NT2/D1 (cell line): ENCODE measurements around the gene SARS1.

ENCODE experiments used
- DNase-seq: peaks from one replicate; pipeline ENCODE4 v3.0.0-alpha.2; 2011; ENCODE audit warnings: low read depth, low spot score
- H3K27me3 ChIP-seq: 2 replicates; pipeline ENCODE4 v1.6.0; 2011; ENCODE audit warnings: mild to moderate bottlenecking; ENCODE audit not compliant: insufficient read length, insufficient read depth
- H3K36me3 ChIP-seq: 2 replicates; pipeline ENCODE4 v1.6.1; 2011; ENCODE audit warnings: mild to moderate bottlenecking, low read length, mixed read lengths; ENCODE audit not compliant: insufficient read depth, insufficient read length
- H3K4me1 ChIP-seq: 2 replicates; pipeline ENCODE4 v1.5.1; 2011; ENCODE audit not compliant: insufficient read depth, insufficient read length
- H3K4me3 ChIP-seq: 2 replicates; pipeline ENCODE4 v1.5.1; 2011; ENCODE audit warnings: low read depth; ENCODE audit not compliant: insufficient read length
- H3K9ac ChIP-seq: 2 replicates; pipeline ENCODE4 v1.6.0; 2011; ENCODE audit warnings: low read depth; ENCODE audit not compliant: insufficient read length
- H3K9me3 ChIP-seq: 2 replicates; pipeline ENCODE4 v1.5.1; 2011; ENCODE audit warnings: mild to moderate bottlenecking, low read length; ENCODE audit not compliant: insufficient read depth
- SUZ12 ChIP-seq: IDR thresholded peaks from 2 replicates; pipeline ENCODE4 v1.6.1; 2011; ENCODE audit not compliant: insufficient read length, insufficient read depth; ENCODE audit errors: extremely low read depth
- YY1 ChIP-seq: IDR thresholded peaks from 2 replicates; pipeline ENCODE4 v1.6.1; 2011; ENCODE audit not compliant: insufficient read length, insufficient read depth
- ZNF274 ChIP-seq: IDR thresholded peaks from 2 replicates; pipeline ENCODE4 v1.6.1; 2011; ENCODE audit warnings: mild to moderate bottlenecking, low read depth, low read length

Gene SARS1

DNA sequence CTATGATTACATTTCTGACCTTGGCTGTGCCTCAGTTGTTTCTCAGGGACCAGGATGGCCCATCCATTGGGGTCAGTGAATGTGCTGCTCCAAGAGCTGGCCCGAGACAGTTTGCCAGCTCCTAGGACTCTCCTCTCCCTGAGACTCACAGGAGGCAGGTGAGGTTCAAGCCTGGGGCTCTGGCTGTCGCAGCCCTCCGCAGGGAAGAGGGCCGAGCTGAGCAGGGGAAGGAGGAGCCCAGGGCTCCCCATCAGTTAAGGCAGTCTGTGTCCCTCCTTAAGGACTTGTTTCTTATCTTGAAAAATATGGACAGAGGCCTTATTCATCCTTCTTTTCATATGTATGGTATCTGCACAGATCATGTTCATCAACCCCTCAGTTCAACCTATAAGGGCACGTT, 26.6 kb upstream of the SARS1 start:
- no peaks in the 10 kb centered on the region for H3K9me3 ChIP-seq
- H3K4me1 ChIP-seq, result no peaks in the 10 kb centered on the region
- no peaks in the 10 kb centered on the region for H3K27me3 ChIP-seq
- H3K36me3 ChIP-seq, result no peaks in the 10 kb centered on the region
- no peak overlapping the region for H3K4me3 ChIP-seq
- TF ChIP-seq ZNF274 (no peak), SUZ12 (no peak), YY1 (no peak)
- H3K9ac ChIP-seq, result no peak overlapping the region
- no peak for DNase-seq

DNA sequence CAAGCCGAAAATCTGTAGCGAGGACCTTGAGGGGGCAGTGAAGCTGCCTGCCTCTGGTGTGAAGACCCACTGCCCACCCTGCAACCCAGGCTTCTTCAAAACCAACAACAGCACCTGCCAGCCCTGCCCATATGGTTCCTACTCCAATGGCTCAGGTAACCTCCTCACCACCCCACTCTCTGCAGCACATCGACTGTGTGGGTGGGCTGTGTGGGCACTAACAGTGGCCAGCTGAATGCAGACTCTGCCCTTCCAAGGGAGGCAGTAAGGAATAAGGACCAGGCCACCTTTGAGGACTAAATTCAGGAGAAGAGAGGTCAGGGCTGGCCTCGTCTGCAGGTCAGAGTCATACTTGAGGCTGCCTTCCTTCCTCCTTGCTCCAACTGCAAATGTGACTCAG, 25.5 kb upstream of the SARS1 start:
- TF ChIP-seq ZNF274, result no peak
- TF ChIP-seq SUZ12, result no peak
- TF ChIP-seq YY1, result no peak
- Histone ChIP-seq H3K4me1 (no peaks in the 10 kb centered on the region), H3K36me3 (no peaks in the 10 kb centered on the region), H3K9me3 (no peaks in the 10 kb centered on the region), H3K4me3 (no peak overlapping the region), H3K9ac (no peak overlapping the region), H3K27me3 (no peaks in the 10 kb centered on the region)
- DNase-seq, result no peak

DNA sequence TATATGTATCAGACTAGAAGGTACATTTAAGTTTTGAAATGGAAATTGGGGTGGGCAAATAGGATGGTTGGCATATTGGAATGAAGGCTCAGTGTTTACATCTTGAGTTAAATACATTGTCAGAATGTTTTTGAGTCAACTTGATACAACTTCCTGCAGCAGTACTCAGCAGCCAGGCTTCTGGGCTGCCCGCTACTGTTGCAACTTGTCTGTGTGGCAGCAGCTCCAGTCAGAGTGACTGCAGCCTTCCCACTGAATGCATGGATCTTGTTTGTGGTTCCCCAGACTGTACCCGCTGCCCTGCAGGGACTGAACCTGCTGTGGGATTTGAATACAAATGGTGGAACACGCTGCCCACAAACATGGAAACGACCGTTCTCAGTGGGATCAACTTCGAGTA, 24.9 kb upstream of the SARS1 start:
- Histone ChIP-seq H3K4me1 (no peaks in the 10 kb centered on the region), H3K4me3 (no peak overlapping the region), H3K9me3 (no peaks in the 10 kb centered on the region), H3K36me3 (no peaks in the 10 kb centered on the region), H3K27me3 (no peaks in the 10 kb centered on the region), H3K9ac (no peak overlapping the region)
- DNase-seq, result no peak
- TF ChIP-seq SUZ12 (no peak), ZNF274 (no peak), YY1 (no peak)

DNA sequence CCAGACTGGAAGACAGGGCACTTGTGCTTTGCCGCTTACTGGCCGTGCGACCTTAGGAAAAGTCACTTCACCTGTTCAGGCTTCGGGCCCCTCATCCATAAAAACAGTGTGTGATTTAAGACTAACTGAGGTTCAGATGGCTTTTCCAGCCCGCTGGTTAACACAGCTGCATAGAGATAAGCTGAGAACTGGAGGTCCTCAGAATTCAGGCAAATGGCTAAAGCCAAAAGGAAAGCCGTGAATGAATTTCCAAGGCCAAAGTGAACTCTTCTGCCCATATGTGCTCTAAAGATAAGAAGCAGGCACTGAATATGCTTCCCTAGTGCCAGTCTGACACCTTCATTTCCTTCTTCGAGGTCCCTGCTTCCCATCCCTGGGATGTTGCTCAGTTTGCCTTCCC, 23.5 kb upstream of the SARS1 start:
- Histone ChIP-seq H3K27me3 (no peaks in the 10 kb centered on the region), H3K36me3 (no peaks in the 10 kb centered on the region), H3K9ac (no peak overlapping the region), H3K4me1 (no peaks in the 10 kb centered on the region), H3K9me3 (no peaks in the 10 kb centered on the region), H3K4me3 (no peak overlapping the region)
- DNase-seq, result no peak
- TF ChIP-seq YY1 (no peak), SUZ12 (no peak), ZNF274 (no peak)

DNA sequence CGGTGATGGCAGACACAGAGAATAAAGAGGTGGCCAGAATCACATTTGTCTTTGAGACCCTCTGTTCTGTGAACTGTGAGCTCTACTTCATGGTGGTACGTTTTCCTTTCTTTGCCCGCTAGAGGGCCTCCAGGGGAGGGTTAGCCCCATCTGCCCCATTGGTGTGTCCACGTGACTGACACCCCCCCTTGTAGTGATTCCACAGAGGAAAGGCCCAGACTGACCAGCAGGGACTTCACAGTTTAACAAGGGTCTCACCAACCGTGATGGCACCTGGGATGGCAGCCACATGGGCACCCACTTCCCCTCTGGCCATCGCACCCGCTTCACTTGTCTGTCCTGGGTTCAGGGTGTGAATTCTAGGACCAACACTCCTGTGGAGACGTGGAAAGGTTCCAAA, 22.3 kb upstream of the SARS1 start:
- Histone ChIP-seq H3K9ac (no peak overlapping the region), H3K36me3 (no peaks in the 10 kb centered on the region), H3K9me3 (no peaks in the 10 kb centered on the region), H3K4me1 (no peaks in the 10 kb centered on the region), H3K27me3 (no peaks in the 10 kb centered on the region), H3K4me3 (no peak overlapping the region)
- TF ChIP-seq SUZ12 (no peak), ZNF274 (no peak), YY1 (no peak)
- no peak for DNase-seq

DNA sequence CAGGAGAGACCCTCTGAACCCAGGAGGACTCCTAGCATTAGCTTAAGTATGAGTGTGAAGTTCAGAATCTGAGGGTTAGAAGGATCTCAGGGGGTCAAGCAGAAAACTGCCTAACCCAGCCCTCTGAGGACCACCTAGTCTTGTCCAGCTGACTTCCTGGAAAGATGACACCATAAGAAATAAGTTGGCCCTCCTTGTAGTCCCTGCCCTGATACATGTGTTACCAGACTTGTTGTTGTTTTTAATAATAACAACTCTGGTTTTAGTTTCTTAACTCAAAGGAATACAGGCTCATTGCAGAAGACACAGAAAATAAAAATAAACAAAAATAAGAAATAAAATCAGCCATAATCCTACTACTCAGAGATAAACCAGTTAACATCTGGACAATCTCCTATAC, 21.8 kb upstream of the SARS1 start:
- Histone ChIP-seq H3K4me1 (no peaks in the 10 kb centered on the region), H3K9ac (no peak overlapping the region), H3K27me3 (no peaks in the 10 kb centered on the region), H3K4me3 (no peak overlapping the region), H3K9me3 (no peaks in the 10 kb centered on the region), H3K36me3 (no peaks in the 10 kb centered on the region)
- DNase-seq, result no peak
- no peak for TF ChIP-seq ZNF274
- no peak for TF ChIP-seq SUZ12
- TF ChIP-seq YY1, result no peak

DNA sequence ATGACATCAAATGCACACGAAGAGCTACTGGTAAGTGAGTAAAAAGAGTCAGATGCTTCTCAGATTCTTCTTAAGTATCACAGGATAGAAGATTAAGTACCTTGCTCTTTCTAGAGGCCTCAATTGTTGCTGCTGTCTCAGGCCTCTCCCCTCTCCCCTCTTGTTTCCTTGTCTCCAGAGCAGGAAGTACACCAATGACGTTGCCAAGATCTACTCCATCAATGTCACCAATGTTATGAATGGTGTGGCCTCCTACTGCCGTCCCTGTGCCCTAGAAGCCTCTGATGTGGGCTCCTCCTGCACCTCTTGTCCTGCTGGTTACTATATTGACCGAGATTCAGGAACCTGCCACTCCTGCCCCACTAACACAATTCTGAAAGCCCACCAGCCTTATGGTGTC, 21.3 kb upstream of the SARS1 start:
- H3K4me1 ChIP-seq, result no peaks in the 10 kb centered on the region
- no peak for TF ChIP-seq SUZ12
- TF ChIP-seq ZNF274, result no peak
- TF ChIP-seq YY1, result no peak
- H3K27me3 ChIP-seq, result no peaks in the 10 kb centered on the region
- H3K9ac ChIP-seq, result no peak overlapping the region
- no peaks in the 10 kb centered on the region for H3K36me3 ChIP-seq
- DNase-seq, result no peak
- H3K4me3 ChIP-seq, result no peak overlapping the region
- H3K9me3 ChIP-seq, result no peaks in the 10 kb centered on the region
